HG03520 (cell line): ENCODE data around the gene MTG1.

Source experiments
- ATAC-seq: cut with Tn5 transposase; IDR thresholded peaks from one replicate; pipeline ENCODE4 v1.9.1; 2021; ENCODE audit warnings: mild to moderate bottlenecking, moderate library complexity; ENCODE audit not compliant: unreplicated experiment

Gene MTG1

GRCh38 chr10:133445751-133446708 lies 52.1 kb downstream of the MTG1 start:
- no peak for ATAC-seq

- ATAC-seq = no peak
Observed at GRCh38 chr10:133446979-133447378, 53.0 kb downstream of the MTG1 start.

GRCh38 chr10:133448120-133448519 lies 54.2 kb downstream of the MTG1 start:
- ATAC-seq = no peak

- ATAC-seq = no peak
Observed at GRCh38 chr10:133451346-133451745, 57.4 kb downstream of the MTG1 start.

GRCh38 chr10:133452453-133452852 lies 58.5 kb downstream of the MTG1 start:
- ATAC-seq = no peak

- no peak for ATAC-seq
Observed at GRCh38 chr10:133453516-133454203, 59.7 kb downstream of the MTG1 start, which contains the start of gene SCART1. Gene SCART1, plus strand, starts transcription at chr10:133453945. Its CDS starts 53 bp downstream, at chr10:133453998.

- no peak for ATAC-seq
Observed at GRCh38 chr10:133454204-133454893, 60.4 kb downstream of the MTG1 start.

- no peak for ATAC-seq
Observed at GRCh38 chr10:133455196-133455595, 61.2 kb downstream of the MTG1 start.

- ATAC-seq = no peak
Observed at GRCh38 chr10:133455611-133456031, 61.7 kb downstream of the MTG1 start.

GRCh38 chr10:133456041-133456951 lies 62.3 kb downstream of the MTG1 start:
- ATAC-seq = no peak

GRCh38 chr10:133457100-133457841 lies 63.3 kb downstream of the MTG1 start:
- ATAC-seq = no peak

- ATAC-seq = no peak
Observed at GRCh38 chr10:133458021-133458709, 64.2 kb downstream of the MTG1 start.

GRCh38 chr10:133458710-133459453 lies 64.9 kb downstream of the MTG1 start:
- ATAC-seq = no peak

GRCh38 chr10:133459454-133460207 lies 65.7 kb downstream of the MTG1 start:
- ATAC-seq = no peak

GRCh38 chr10:133460208-133460769 lies 66.3 kb downstream of the MTG1 start:
- ATAC-seq = no peak

GRCh38 chr10:133461027-133461426 lies 67.1 kb downstream of the MTG1 start:
- no peak for ATAC-seq

- ATAC-seq = no peak
Observed at GRCh38 chr10:133461841-133462240, 67.9 kb downstream of the MTG1 start.
